SH-SY5Y (cell line): ENCODE measurements around the gene BMPR1B.

Experiments
- GATA2 ChIP-seq: IDR thresholded peaks from 2 replicates; pipeline ENCODE4 v1.6.1; 2011; ENCODE audit warnings: mild to moderate bottlenecking, low read depth, low read length
- GATA3 ChIP-seq: IDR thresholded peaks from 2 replicates; pipeline ENCODE4 v1.6.1; 2011; ENCODE audit warnings: low read depth, mild to moderate bottlenecking, low read length, moderate library complexity

BMPR1B gene

GRCh38 chr4:94791701-94792100, 33.9 kb downstream of the BMPR1B start:
- TF ChIP-seq GATA3 (no peak), GATA2 (no peak)

- TF ChIP-seq GATA2 (no peak), GATA3 (no peak)
Observed at GRCh38 chr4:94798808-94799207, 41.1 kb downstream of the BMPR1B start.

- no peak for TF ChIP-seq GATA3
Observed at GRCh38 chr4:94801016-94801415, 43.3 kb downstream of the BMPR1B start.

GRCh38 chr4:94802091-94802490, 44.3 kb downstream of the BMPR1B start:
- TF ChIP-seq GATA2 (no peak), GATA3 (no peak)

- TF ChIP-seq GATA2 (no peak), GATA3 (no peak)
Observed at GRCh38 chr4:94803181-94803580, 45.4 kb downstream of the BMPR1B start.

GRCh38 chr4:94804650-94805049, 46.9 kb downstream of the BMPR1B start:
- TF ChIP-seq GATA3 (no peak), GATA2 (no peak)

GRCh38 chr4:94806376-94806775, 48.6 kb downstream of the BMPR1B start:
- TF ChIP-seq GATA2, result no peak
- no peak for TF ChIP-seq GATA3

- TF ChIP-seq GATA2 (no peak), GATA3 (no peak)
Observed at GRCh38 chr4:94811643-94812042, 53.9 kb downstream of the BMPR1B start.

- peak; percentile 35; the same call in 1 of the 2 replicates for TF ChIP-seq GATA2
- no peak for TF ChIP-seq GATA3
Observed at GRCh38 chr4:94813221-94813620, 55.5 kb downstream of the BMPR1B start.

GRCh38 chr4:94814237-94814636, 56.5 kb downstream of the BMPR1B start:
- TF ChIP-seq GATA2, result no peak
- TF ChIP-seq GATA3, result no peak

- no peak for TF ChIP-seq GATA3
- TF ChIP-seq GATA2, result no peak
Observed at GRCh38 chr4:94819371-94820168, 61.8 kb downstream of the BMPR1B start.

GRCh38 chr4:94826206-94826605, 68.5 kb downstream of the BMPR1B start:
- TF ChIP-seq GATA3 (no peak), GATA2 (no peak)

- no peak for TF ChIP-seq GATA3
- TF ChIP-seq GATA2, result no peak
Observed at GRCh38 chr4:94827481-94828110, 69.8 kb downstream of the BMPR1B start.

GRCh38 chr4:94828882-94829281, 71.1 kb downstream of the BMPR1B start:
- no peak for TF ChIP-seq GATA2
- TF ChIP-seq GATA3, result no peak

GRCh38 chr4:94831607-94832006, 73.9 kb downstream of the BMPR1B start:
- TF ChIP-seq GATA2, result no peak
- no peak for TF ChIP-seq GATA3

- no peak for TF ChIP-seq GATA3
- no peak for TF ChIP-seq GATA2
Observed at GRCh38 chr4:94833394-94833793, 75.6 kb downstream of the BMPR1B start.
